NCI-H2227 (cell line): ENCODE data around the gene CHRNA9.
A peak's percentile ranks its signal among the peaks of the same experiment; 100 is the strongest.

Experiments used
- DNase-seq: peaks from one replicate; lab custom pipeline; 2025; ENCODE audit not compliant: unreplicated experiment; lab: John Stamatoyannopoulos, UW

The CHRNA9 gene

GRCh38 chr4:40308528-40309122 is 26.5 kb upstream of the CHRNA9 start:
- no peak for DNase-seq

DNA sequence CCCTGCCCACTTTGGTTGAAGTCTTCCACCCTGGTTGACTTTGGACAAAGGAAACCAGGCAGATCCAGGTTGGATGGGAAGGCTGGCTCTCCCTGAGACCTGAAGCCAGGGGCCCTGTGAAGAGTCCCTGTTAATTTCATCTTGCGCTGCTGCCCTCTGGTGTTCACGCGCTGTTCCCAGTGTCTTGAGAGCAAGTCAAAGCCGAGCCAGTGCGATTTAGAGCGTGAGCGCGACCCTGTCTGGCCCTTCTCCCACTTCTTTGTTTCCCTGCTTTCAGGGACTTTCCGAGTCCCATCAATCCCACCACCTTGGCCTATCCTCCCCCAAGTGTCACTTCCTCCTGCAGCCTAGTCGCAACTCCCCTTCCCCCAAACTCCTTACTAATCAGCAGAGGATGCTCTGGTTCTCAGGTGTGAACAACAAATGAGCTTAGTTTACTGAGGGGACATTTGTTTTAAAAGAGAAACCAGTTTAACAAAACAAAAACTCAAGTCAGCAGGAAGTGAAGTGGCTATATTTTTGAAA is 25.8 kb upstream of the CHRNA9 start:
- no peak for DNase-seq

GRCh38 chr4:40310225-40310624 is 24.9 kb upstream of the CHRNA9 start:
- no peak for DNase-seq

DNA sequence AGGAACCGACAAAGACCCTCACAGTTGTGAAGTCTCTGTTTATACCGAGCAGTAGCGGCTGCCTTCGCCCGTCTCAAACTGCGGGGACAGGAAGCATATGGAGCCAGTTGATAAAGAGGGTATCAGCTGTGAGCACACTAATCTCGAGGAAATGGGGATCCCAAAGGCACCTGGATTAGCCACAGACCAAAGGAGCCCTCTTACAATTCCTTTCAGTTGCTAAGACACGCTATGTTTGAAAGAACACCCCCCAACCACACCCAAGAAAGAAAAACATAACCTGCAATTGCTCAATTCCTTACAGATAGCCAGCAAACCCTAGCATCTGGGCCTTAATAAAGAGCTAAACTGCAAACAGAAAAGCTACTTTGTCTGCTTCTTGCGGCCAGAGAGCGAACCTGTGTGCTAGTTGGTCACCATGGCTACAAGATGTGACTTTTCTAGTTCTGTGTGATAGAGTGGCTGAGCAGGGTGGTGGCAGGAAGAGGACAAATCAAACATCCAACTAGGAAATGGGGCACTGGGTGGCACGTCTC is 23.3 kb upstream of the CHRNA9 start:
- DNase-seq = no peak

DNA sequence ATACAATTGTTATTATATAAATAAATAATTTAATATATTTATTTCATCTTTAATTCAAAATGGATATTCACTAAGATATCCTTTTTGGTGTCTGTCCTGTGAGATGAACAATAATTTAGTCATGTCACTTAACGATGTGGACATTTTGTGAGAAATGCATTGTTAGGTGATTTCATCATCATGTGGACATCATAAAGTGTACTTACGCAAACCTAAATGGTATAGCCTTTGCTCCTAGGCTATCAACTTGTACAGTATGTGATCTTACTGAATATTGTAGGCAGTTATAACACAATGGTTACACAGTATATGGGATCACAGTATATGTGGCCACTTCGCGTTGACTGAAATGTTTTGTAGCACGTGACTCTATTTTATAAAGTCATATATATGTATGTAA is 20.2 kb upstream of the CHRNA9 start:
- no peak for DNase-seq

DNA sequence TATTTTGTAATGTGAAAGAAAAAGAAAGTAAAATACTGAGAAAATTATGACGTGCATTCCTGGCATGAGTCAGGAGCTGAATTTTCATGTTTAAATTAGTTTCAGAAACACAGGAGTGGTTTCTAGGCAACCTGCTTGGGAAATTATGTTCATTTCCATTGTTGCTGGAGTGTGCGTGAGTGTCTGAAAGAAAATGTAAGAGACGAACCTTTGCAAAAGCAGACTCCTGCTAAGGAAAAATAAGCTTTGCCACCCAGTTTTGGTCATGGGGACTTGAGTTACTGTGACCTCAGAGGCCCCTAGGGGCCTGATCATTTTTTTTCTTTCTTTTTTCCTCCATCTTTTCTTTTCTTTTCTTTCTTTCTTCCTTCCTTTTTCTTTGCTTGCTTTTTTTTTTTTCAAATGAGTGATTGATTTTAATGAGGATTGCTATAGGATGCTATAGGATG is 18.8 kb upstream of the CHRNA9 start:
- DNase-seq = no peak

- DNase-seq = no peak
Measured at GRCh38 chr4:40316782-40317635, 18.1 kb upstream of the CHRNA9 start.

GRCh38 chr4:40317916-40318658 is 17.0 kb upstream of the CHRNA9 start:
- DNase-seq = no peak

GRCh38 chr4:40321574-40322275 is 13.4 kb upstream of the CHRNA9 start:
- peak; percentile 26 for DNase-seq

DNA sequence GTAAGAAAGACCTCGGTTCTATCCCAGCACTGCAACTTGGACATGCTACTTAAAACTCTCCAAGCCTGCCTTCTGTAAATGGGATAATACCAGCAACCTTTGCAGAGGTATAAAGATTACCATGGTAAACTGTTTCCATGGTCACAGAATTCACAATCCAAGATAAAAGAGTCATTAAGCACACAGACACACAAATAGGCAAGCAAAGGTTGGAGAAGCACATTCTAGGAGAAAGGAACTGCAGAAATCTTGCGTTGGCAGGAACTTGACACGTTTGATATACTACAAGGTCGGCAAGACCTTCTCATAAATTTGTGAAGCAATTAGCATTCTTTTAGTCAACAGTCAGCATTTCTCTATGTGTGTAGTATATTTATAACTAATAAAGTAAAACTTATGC is 12.3 kb upstream of the CHRNA9 start:
- peak; percentile 5 for DNase-seq

DNA sequence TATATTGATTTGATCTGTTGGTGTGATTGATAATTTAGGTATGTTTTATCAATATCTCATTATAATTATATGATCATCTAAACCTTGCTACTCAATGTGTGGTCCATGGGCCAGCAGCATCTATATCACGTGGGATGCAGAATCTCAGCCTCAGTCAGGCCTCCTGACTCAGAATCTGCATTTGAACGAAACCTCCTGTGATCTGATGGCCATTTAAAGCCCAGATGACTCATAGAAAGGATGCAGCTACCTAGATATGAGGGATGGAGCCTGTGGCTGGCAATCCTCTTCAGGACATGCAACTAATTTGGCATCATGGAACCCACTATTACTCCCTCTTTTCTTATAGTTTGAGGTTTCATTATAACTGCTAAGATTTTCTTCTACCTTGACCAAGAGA is 11.3 kb upstream of the CHRNA9 start:
- DNase-seq = peak; percentile 8

DNA sequence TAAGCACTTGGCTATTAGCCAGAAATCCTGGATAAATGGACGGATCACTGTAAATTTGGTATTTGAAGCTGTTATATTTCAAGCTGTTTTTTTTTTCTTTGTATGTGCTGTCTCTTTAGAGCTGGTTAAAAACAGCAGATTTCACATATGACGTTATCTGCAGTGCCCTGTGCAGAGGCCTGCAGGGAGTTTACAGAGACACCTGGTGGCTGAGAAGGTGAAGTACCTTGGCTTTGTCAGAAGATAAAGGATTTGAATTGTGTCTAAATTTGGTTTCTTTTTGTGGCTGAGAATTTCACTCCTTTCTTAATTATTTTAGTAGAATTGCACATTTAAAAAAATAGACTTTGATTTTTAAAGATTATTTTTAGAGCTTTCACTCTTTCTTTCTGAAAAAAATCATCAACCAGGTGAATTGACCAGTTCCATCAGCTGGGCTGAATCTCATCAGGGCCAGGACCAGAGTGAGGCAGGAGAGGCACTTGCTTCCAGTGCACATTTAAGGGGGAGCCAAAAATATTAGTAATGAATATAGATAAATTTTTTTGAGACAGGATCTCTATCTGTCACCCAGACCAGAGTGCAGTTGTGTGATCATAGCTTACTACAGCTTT is 9.6 kb upstream of the CHRNA9 start:
- peak; percentile 76 for DNase-seq

DNA sequence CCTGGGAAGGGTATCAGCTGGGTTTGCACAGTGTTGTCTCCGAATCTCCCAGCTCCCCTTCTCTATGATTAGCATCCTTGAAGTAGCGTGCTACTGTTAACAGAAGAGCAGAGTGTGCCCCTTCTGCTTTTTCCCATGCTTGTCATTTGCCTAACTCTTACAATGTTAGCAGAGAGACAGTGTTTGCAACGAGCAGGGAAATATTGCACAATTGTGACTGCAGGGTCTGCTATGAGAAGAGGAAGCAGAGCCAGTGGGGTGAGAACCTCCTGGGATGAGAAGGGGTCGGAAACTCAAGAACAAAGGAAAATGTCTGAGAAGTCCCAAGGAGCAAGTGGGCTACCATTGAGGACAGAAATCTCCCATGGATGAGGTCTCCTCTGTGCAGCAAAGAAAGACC is 7.8 kb upstream of the CHRNA9 start:
- DNase-seq = peak; percentile 8

DNA sequence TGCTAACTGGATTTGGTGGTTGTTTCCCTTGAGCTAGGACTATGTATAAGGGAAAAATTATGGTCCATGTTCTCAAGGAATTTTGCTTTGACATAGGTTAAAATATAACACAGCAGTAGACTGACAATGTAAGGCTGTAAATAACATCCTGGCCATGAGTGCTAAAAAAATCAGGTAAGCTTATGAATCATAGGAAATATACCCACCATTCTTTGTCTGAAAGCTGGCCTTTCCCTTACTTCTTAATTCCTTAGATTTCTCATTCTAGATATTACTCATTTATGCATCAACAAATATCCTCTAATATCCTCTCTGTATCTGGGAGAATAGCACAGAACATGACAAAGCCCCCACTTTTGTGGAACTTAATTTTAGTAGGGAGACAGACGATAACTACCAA is 6.8 kb upstream of the CHRNA9 start:
- no peak for DNase-seq

- no peak for DNase-seq
Measured at GRCh38 chr4:40329805-40330204, 5.3 kb upstream of the CHRNA9 start.

GRCh38 chr4:40330536-40330935 is 4.6 kb upstream of the CHRNA9 start:
- DNase-seq = no peak

DNA sequence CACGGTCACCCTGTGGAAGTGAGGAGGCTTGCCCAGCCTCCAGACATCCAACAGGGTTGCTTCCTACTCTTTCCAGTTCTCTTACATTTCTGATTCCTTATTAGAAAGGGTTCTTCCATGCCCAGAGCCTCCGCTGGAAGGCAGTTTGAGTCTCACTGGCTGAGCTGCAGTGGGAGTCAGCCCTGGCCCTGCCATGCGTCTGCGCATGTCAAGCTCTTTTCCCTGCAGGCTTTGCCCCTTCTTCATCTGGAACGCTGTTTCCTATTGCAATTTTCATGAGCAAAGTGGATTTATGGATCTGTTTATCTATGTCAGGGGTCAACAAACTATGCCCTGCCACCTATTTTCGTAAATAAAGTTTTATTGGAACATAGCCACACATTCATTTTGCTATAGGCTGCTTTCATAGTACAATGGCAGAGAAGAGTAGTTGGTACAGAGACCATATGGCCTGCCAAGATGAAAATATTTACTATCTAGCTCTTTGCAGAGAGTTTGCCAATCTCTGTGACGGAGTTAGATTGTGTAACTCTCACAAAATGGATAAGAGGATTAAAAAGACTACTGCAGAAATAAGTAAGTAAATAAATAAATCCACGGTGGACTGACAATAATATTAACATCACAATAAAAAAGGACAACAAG is 3.9 kb upstream of the CHRNA9 start:
- no peak for DNase-seq

DNA sequence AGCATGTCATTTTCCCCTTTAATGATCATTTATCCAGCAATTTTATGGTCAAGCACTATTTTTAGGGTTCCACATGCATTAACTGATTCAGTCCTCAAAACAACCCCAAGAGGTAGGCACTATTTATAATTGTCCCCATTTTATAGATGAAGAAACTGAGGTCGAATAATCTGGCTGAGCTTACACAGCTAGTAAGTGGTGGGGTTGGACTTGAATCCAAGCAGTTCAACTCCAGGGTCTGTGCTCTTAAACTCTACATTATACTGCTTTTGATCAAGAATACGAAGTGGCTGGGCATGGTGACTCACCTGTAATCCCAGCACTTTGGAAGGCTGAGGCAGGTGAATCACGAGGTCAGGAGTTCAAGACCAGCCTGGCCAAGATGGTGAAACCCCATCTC is 3.2 kb upstream of the CHRNA9 start:
- no peak for DNase-seq

DNA sequence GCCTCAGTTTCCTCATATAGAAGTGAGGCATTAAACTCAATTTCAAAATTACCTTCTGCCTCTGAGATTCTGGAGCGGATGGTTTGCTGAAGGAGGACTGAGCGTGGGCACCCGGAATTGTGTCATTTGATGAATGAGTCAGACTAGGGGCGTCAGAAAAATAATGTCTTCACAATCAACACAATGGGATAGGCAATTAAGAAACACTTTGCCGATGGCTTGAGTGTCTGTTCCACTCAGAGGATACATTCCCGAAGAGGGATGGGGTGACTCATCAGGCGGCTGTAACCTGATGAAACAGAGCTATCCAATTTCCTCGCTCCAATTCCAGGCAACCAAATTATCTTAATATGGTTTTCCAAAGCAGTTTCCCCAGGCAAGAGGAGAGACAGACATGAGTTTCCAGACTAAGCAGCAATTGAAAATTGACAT is 1.2 kb upstream of the CHRNA9 start:
- peak; percentile 79 for DNase-seq

GRCh38 chr4:40335525-40335894 is 377 bp downstream of the CHRNA9 start:
- no peak for DNase-seq
